ENCODE results near the gene PARD3. TPM values are rescaled to one million over a fixed set of nuclear protein-coding genes. Genes with fewer than 3 reads are reported as not detected.

Gene PARD3
- total RNA-seq, 1 experiment from 2014 or later: 46.3 TPM

DNA sequence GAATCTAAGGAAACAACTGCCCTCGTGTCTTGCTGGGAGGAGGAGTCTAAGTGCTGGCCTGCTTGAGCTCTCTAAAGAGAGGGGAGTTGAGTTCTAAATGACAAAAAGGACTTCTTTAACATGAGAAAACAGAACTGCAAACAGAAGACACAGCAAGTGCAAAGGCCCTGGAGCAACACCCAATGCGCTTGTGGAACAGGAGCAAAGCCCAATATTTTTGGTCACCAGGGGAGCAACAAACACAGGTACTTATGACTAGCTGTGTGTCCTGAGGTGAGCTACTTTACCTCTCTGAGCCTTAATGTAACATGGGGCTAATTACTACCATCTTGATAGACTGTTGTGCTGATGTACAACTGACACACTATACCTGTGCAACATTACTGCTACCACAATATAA is 634.3 kb downstream of the PARD3 start:
- CTCF ChIA-PET: no interaction called here
- intact Hi-C loops (cut with micrococcal nuclease): no loop called here
- H3K9me2 ChIP-seq (ENCODE audit: insufficient read depth): no peaks in the 10 kb centered on the region
- H3K27ac ChIP-seq (ENCODE audit: low read depth, low read length): no peak overlapping the region
- H4K20me1 ChIP-seq (ENCODE audit: insufficient read depth): no peaks in the 10 kb centered on the region
- H3K4me2 ChIP-seq (ENCODE audit: low read length): no peak overlapping the region
- H3K9ac ChIP-seq (ENCODE audit: low read length): no peak overlapping the region
- H3K36me3 ChIP-seq (ENCODE audit: control insufficient read depth in 1 of 2, insufficient read depth in 2 of 2, low read length in 2 of 2): no peaks in the 10 kb centered on the region
- H3K79me2 ChIP-seq (ENCODE audit: insufficient read depth, low read length): no peaks in the 10 kb centered on the region
- H3K9me3 ChIP-seq (ENCODE audit: control insufficient read depth in 1 of 2, insufficient read depth in 1 of 2, low read depth in 1 of 2, low read length in 2 of 2): no peaks in the 10 kb centered on the region
- no peak for DNase-seq (ENCODE audit: low read depth, low spot score)
- no TSS peak for BruUV-seq (replicated peaks)
- ATAC-seq: no peak
- no peaks in the 10 kb centered on the region for H3K4me1 ChIP-seq (ENCODE audit: control insufficient read depth in 1 of 2, insufficient read depth in 2 of 2, low read length in 2 of 2)
- no peak overlapping the region for H3K4me3 ChIP-seq (replicated peaks in 1 of 2; ENCODE audit: low read depth in 1 of 2, low read length in 2 of 2)
- H3K27me3 ChIP-seq (ENCODE audit: insufficient read depth, low read length): no peaks in the 10 kb centered on the region
- RAD21 ChIA-PET (ENCODE audit: low non-redundant PET in 1 of 2, low total read pairs in 2 of 2, uncharacterized antibody in 2 of 2, unreplicated experiment in 2 of 2): no interaction called here
- TF ChIP-seq TCF7L2 (IDR thresholded peaks at IDR 0.05; ENCODE audit: borderline replicate concordance, extremely low read depth, insufficient read depth, insufficient read length) (no peak), EZH2 (IDR thresholded peaks at IDR 0.05) (no peak), POLR2AphosphoS5 (IDR thresholded peaks at IDR 0.05; ENCODE audit: low read depth, low read length) (no peak), RAD21 (IDR thresholded peaks at IDR 0.05; ENCODE audit: low read depth) (no peak), ZFX (IDR thresholded peaks at IDR 0.05) (no peak), SP1 (IDR thresholded peaks at IDR 0.05; ENCODE audit: low read depth) (no peak)
- H2AFZ ChIP-seq (ENCODE audit: low read depth, low read length, poor library complexity, severe bottlenecking): no peak overlapping the region
- POLR2A ChIA-PET: no interaction called here

DNA sequence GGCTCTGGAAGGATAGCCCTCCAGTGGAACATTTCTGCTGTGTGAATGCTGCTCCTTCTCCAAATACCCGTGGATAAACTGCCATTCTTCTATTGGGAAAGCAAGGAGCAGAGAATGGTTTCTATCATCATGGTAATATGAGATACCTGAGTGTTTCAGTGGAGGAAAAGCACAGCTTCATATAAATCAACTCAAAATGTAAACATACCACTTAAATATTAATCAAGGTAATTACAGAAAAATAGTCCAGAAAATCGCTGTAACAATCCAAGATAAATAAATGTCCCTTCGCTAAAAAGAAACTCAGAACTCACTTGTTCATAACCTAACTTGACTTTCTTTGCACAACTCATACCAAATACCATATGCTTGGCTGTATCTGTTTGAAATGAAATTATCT is 635.8 kb downstream of the PARD3 start:
- POLR2A ChIA-PET: no interaction called here
- DNase-seq (ENCODE audit: low read depth, low spot score): no peak
- H3K27ac ChIP-seq (ENCODE audit: low read depth, low read length): no peak overlapping the region

More for the DNA sequence above, 635.8 kb downstream of the PARD3 start:
- intact Hi-C loops (cut with micrococcal nuclease): no loop called here
- no peaks in the 10 kb centered on the region for H3K9me2 ChIP-seq (ENCODE audit: insufficient read depth)
- ChIA-PET CTCF (no interaction called here), RAD21 (ENCODE audit: low non-redundant PET in 1 of 2, low total read pairs in 2 of 2, uncharacterized antibody in 2 of 2, unreplicated experiment in 2 of 2) (no interaction called here)
- TF ChIP-seq SIN3A (IDR thresholded peaks at IDR 0.05; ENCODE audit: low read depth) (no peak), ELF1 (IDR thresholded peaks at IDR 0.05; ENCODE audit: borderline replicate concordance, low read depth) (no peak), ZFX (IDR thresholded peaks at IDR 0.05) (no peak), SP1 (IDR thresholded peaks at IDR 0.05; ENCODE audit: low read depth) (no peak), FOSL1 (IDR thresholded peaks at IDR 0.05; ENCODE audit: low read depth) (no peak), CEBPB (IDR thresholded peaks at IDR 0.05; ENCODE audit: low read depth) (no peak), TCF7L2 (IDR thresholded peaks at IDR 0.05; ENCODE audit: borderline replicate concordance, extremely low read depth, insufficient read depth, insufficient read length) (no peak)
- TF ChIP-seq, protein P1, sequence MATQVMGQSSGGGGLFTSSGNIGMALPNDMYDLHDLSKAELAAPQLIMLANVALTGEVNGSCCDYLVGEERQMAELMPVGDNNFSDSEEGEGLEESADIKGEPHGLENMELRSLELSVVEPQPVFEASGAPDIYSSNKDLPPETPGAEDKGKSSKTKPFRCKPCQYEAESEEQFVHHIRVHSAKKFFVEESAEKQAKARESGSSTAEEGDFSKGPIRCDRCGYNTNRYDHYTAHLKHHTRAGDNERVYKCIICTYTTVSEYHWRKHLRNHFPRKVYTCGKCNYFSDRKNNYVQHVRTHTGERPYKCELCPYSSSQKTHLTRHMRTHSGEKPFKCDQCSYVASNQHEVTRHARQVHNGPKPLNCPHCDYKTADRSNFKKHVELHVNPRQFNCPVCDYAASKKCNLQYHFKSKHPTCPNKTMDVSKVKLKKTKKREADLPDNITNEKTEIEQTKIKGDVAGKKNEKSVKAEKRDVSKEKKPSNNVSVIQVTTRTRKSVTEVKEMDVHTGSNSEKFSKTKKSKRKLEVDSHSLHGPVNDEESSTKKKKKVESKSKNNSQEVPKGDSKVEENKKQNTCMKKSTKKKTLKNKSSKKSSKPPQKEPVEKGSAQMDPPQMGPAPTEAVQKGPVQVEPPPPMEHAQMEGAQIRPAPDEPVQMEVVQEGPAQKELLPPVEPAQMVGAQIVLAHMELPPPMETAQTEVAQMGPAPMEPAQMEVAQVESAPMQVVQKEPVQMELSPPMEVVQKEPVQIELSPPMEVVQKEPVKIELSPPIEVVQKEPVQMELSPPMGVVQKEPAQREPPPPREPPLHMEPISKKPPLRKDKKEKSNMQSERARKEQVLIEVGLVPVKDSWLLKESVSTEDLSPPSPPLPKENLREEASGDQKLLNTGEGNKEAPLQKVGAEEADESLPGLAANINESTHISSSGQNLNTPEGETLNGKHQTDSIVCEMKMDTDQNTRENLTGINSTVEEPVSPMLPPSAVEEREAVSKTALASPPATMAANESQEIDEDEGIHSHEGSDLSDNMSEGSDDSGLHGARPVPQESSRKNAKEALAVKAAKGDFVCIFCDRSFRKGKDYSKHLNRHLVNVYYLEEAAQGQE (IDR thresholded peaks at IDR 0.05; ENCODE audit: low read depth): no peak
- no peak overlapping the region for H2AFZ ChIP-seq (ENCODE audit: low read depth, low read length, poor library complexity, severe bottlenecking)
- no TSS peak for BruUV-seq (replicated peaks)
- no peak overlapping the region for H3K4me3 ChIP-seq (replicated peaks in 1 of 2; ENCODE audit: low read depth in 1 of 2, low read length in 2 of 2)
- H3K27me3 ChIP-seq (ENCODE audit: insufficient read depth, low read length): no peaks in the 10 kb centered on the region
- H3K9me3 ChIP-seq (ENCODE audit: control insufficient read depth in 1 of 2, insufficient read depth in 1 of 2, low read depth in 1 of 2, low read length in 2 of 2): no peaks in the 10 kb centered on the region
- no peaks in the 10 kb centered on the region for H3K4me1 ChIP-seq (ENCODE audit: control insufficient read depth in 1 of 2, insufficient read depth in 2 of 2, low read length in 2 of 2)
- ATAC-seq: no peak
- no peaks in the 10 kb centered on the region for H3K36me3 ChIP-seq (ENCODE audit: control insufficient read depth in 1 of 2, insufficient read depth in 2 of 2, low read length in 2 of 2)
- no peaks in the 10 kb centered on the region for H3K79me2 ChIP-seq (ENCODE audit: insufficient read depth, low read length)
- no peak overlapping the region for H3K9ac ChIP-seq (ENCODE audit: low read length)
- no peak overlapping the region for H3K4me2 ChIP-seq (ENCODE audit: low read length)
- H4K20me1 ChIP-seq (ENCODE audit: insufficient read depth): no peaks in the 10 kb centered on the region

Data from HCT116 (cell line).